ENCODE results near the gene TXK. TPM values are rescaled to one million over a fixed set of nuclear protein-coding genes. Genes with fewer than 3 reads are reported as not detected.
A peak's percentile ranks its signal among the peaks of the same experiment; 100 is the strongest.

TXK gene
- total RNA-seq, 4 donors from 2014 or later = 2.6 to 10.0 (median 6.8) TPM

DNA sequence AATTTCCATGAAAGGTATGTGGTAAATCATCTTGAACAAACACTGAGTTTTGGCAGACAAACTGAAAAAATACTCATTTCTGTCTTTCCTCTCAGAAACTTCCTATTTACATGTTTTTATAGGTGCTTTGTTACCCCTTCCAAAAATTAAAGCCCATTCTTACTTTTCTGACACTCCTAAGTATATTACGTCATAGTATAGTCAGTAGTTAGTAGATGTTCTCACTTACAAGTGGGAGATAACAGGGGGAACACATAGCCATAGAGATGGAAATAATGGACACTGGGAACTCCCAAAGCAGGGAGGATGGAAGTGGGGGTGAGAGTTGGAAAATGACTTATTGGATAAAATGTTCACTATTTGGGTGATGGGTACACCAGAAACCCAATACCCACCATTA, 28.8 kb downstream of the TXK start:
- Histone ChIP-seq H3K36me3 (no peaks in the 10 kb centered on the region), H3K9me3 (no peaks in the 10 kb centered on the region), H3K4me1 (no peaks in the 10 kb centered on the region), H3K27ac (no peak overlapping the region), H3K4me3 (no peak overlapping the region), H3K27me3 (no peaks in the 10 kb centered on the region)
- intact Hi-C loops (cut with DNase I; ENCODE audit: low total_unique reads) = no loop called here
- in situ Hi-C loops (cut with MboI; ENCODE audit: low pct_ligation_motif_present in 1 of 4, low pct_unique_long_range_greater_than_20kb in 1 of 4, low sequenced_read_pairs in 3 of 4) = no loop called here
- TF ChIP-seq, protein P1, sequence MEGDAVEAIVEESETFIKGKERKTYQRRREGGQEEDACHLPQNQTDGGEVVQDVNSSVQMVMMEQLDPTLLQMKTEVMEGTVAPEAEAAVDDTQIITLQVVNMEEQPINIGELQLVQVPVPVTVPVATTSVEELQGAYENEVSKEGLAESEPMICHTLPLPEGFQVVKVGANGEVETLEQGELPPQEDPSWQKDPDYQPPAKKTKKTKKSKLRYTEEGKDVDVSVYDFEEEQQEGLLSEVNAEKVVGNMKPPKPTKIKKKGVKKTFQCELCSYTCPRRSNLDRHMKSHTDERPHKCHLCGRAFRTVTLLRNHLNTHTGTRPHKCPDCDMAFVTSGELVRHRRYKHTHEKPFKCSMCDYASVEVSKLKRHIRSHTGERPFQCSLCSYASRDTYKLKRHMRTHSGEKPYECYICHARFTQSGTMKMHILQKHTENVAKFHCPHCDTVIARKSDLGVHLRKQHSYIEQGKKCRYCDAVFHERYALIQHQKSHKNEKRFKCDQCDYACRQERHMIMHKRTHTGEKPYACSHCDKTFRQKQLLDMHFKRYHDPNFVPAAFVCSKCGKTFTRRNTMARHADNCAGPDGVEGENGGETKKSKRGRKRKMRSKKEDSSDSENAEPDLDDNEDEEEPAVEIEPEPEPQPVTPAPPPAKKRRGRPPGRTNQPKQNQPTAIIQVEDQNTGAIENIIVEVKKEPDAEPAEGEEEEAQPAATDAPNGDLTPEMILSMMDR (IDR thresholded peaks at IDR 0.05) = no peak
- TF ChIP-seq POLR2A (IDR thresholded peaks at IDR 0.05) (no peak), POLR2AphosphoS5 (IDR thresholded peaks at IDR 0.05) (no peak)
- 58 to 97% methylated on average over 1 of the region's 1 CpG for WGBS, 2 donors (ENCODE audit: low coverage in 1 of 2)
- DNase-seq = no peak

- 76 to 100% methylated on average over 2 to 3 of the region's 3 CpGs for WGBS, 2 donors (ENCODE audit: low coverage in 1 of 2)
- intact Hi-C loops (cut with DNase I; ENCODE audit: low total_unique reads) = no loop called here
Measured at GRCh38 chr4:48103483-48104139, 30.4 kb downstream of the TXK start.

GRCh38 chr4:48102303-48102702, 31.7 kb downstream of the TXK start:
- TF ChIP-seq, protein P1 (IDR thresholded peaks at IDR 0.05) = no peak
- TF ChIP-seq EP300 (IDR thresholded peaks at IDR 0.05; ENCODE audit: low read depth) (no peak), POLR2A (IDR thresholded peaks at IDR 0.05) (no peak), POLR2AphosphoS5 (IDR thresholded peaks at IDR 0.05) (no peak)

More at GRCh38 chr4:48103483-48104139, 30.4 kb downstream of the TXK start:
- H3K4me1 ChIP-seq = no peaks in the 10 kb centered on the region
- no peak overlapping the region for H3K4me3 ChIP-seq
- in situ Hi-C loops (cut with MboI; ENCODE audit: low pct_ligation_motif_present in 1 of 4, low pct_unique_long_range_greater_than_20kb in 1 of 4, low sequenced_read_pairs in 3 of 4) = no loop called here
- no peaks in the 10 kb centered on the region for H3K27me3 ChIP-seq
- TF ChIP-seq POLR2AphosphoS5 (IDR thresholded peaks at IDR 0.05) (no peak), POLR2A (IDR thresholded peaks at IDR 0.05) (no peak), EP300 (IDR thresholded peaks at IDR 0.05; ENCODE audit: low read depth) (no peak)
- TF ChIP-seq, protein P1 (IDR thresholded peaks at IDR 0.05) = no peak
- H3K9me3 ChIP-seq = no peaks in the 10 kb centered on the region
- no peak overlapping the region for H3K27ac ChIP-seq
- H3K36me3 ChIP-seq = no peaks in the 10 kb centered on the region
- peak; percentile 21 for DNase-seq

DNA sequence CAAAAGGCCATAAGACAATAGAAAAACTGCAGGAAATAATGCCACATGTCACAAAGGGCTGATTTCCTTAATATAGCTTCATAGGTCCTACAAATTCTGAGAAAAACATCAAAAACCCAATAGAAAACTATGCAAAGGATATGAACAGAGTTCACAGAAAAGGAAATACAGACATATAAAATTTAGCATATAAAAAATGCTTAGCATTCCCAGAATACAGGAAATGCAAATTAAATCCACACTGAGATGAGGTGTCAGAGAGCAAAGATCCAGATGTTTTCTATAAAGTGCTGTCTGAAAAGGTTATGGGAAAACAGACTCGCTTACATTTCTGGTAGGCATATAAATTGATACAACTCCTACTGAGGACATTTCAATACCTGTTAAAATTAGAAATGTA, 33.8 kb downstream of the TXK start:
- no peaks in the 10 kb centered on the region for H3K27me3 ChIP-seq
- TF ChIP-seq POLR2A (IDR thresholded peaks at IDR 0.05) = no peak
- intact Hi-C loops (cut with DNase I; ENCODE audit: low total_unique reads) = no loop called here
- in situ Hi-C loops (cut with MboI; ENCODE audit: low pct_ligation_motif_present in 1 of 4, low pct_unique_long_range_greater_than_20kb in 1 of 4, low sequenced_read_pairs in 3 of 4) = no loop called here
- no peaks in the 10 kb centered on the region for H3K9me3 ChIP-seq
- H3K4me1 ChIP-seq = no peaks in the 10 kb centered on the region
- no peaks in the 10 kb centered on the region for H3K36me3 ChIP-seq
- WGBS, 2 donors (ENCODE audit: low coverage in 1 of 2) = 80 to 83% methylated on average over 1 of the region's 1 CpG
- H3K4me3 ChIP-seq = no peak overlapping the region
- no peak overlapping the region for H3K27ac ChIP-seq
- no peak for DNase-seq

More at GRCh38 chr4:48102303-48102702, 31.7 kb downstream of the TXK start:
- Histone ChIP-seq H3K9me3 (no peaks in the 10 kb centered on the region), H3K36me3 (no peaks in the 10 kb centered on the region), H3K27me3 (no peaks in the 10 kb centered on the region), H3K27ac (no peak overlapping the region), H3K4me1 (no peaks in the 10 kb centered on the region), H3K4me3 (no peak overlapping the region)
- no peak for DNase-seq
- 74 to 78% methylated on average over 3 of the region's 3 CpGs for WGBS, 2 donors (ENCODE audit: low coverage in 1 of 2)
- in situ Hi-C loops (cut with MboI; ENCODE audit: low pct_ligation_motif_present in 1 of 4, low pct_unique_long_range_greater_than_20kb in 1 of 4, low sequenced_read_pairs in 3 of 4) = no loop called here
- intact Hi-C loops (cut with DNase I; ENCODE audit: low total_unique reads) = no loop called here

DNA sequence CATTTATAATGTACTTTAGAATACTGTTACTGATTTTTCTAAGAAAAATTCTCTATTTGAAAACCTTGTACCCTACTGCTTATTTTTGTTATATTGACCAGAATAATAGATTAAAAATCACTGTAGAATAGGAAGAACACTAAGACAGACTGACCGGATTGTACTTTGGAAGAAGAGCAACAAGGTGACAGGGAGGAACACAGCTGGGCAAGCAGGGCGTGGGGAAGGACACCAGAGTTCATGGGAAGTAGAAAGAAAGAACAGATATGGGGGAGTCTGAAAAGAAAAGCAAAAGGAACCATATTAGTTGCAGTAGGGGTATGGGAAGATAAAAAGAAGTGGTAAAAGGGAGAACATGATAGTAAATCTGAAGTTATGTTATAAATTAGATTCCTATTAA, 38.6 kb downstream of the TXK start:
- TF ChIP-seq POLR2AphosphoS5 (IDR thresholded peaks at IDR 0.05) = no peak
- TF ChIP-seq EP300 (IDR thresholded peaks at IDR 0.05; ENCODE audit: low read depth) = no peak
- TF ChIP-seq, protein P1 (IDR thresholded peaks at IDR 0.05) = no peak
- TF ChIP-seq POLR2A (IDR thresholded peaks at IDR 0.05) = no peak
- in situ Hi-C loops (cut with MboI; ENCODE audit: low pct_ligation_motif_present in 1 of 4, low pct_unique_long_range_greater_than_20kb in 1 of 4, low sequenced_read_pairs in 3 of 4) = no loop called here
- no peaks in the 10 kb centered on the region for H3K36me3 ChIP-seq
- no peaks in the 10 kb centered on the region for H3K4me1 ChIP-seq
- no peaks in the 10 kb centered on the region for H3K9me3 ChIP-seq
- 43 to 61% methylated on average over 2 of the region's 2 CpGs for WGBS, 2 donors (ENCODE audit: low coverage in 1 of 2)
- DNase-seq = no peak
- intact Hi-C loops (cut with DNase I; ENCODE audit: low total_unique reads) = no loop called here
- no peak overlapping the region for H3K27ac ChIP-seq
- no peak overlapping the region for H3K4me3 ChIP-seq
- no peaks in the 10 kb centered on the region for H3K27me3 ChIP-seq
